ENCODE measurements around the gene EIF4G3.

DNA sequence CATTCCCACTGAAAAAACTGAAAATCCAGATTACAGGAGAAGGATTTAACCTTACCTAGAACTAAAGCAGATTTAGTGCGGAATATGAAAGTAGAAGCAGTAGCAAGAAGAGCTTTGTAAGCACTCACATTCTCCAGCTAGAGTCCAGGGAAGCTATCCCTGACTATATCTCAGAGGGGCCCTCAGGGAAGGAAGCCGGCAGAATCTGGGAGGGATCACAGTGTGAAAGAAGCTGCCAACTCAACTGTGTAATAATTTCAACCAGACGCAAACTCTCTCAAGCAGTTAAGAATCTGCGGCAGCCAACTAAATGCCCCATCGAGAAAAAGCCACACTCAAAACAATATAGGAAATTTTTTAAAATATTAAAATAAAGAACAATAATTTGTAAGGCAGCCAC is 163.8 kb downstream of the EIF4G3 start:
- TF ChIP-seq MYC (IDR thresholded peaks at IDR 0.05; ENCODE audit: insufficient read depth, insufficient read length, insufficient replicate concordance, low read length, severe bottlenecking) = no peak
- no peak for TF ChIP-seq ZNF207 (IDR thresholded peaks at IDR 0.05; ENCODE audit: borderline replicate concordance)
- no peak for TF ChIP-seq ZBTB11 (CRISPR knock-in tag; IDR thresholded peaks at IDR 0.05)
- TF ChIP-seq, protein P1, sequence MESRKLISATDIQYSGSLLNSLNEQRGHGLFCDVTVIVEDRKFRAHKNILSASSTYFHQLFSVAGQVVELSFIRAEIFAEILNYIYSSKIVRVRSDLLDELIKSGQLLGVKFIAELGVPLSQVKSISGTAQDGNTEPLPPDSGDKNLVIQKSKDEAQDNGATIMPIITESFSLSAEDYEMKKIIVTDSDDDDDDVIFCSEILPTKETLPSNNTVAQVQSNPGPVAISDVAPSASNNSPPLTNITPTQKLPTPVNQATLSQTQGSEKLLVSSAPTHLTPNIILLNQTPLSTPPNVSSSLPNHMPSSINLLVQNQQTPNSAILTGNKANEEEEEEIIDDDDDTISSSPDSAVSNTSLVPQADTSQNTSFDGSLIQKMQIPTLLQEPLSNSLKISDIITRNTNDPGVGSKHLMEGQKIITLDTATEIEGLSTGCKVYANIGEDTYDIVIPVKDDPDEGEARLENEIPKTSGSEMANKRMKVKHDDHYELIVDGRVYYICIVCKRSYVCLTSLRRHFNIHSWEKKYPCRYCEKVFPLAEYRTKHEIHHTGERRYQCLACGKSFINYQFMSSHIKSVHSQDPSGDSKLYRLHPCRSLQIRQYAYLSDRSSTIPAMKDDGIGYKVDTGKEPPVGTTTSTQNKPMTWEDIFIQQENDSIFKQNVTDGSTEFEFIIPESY (IDR thresholded peaks at IDR 0.05) = no peak
- TF ChIP-seq CTCF (IDR thresholded peaks at IDR 0.05 in 2 of 3, conservative IDR thresholded peaks at IDR 0.05 in 1 of 3; ENCODE audit: control insufficient read depth in 2 of 3, extremely low read depth in 1 of 3, insufficient read depth in 1 of 3, low read depth in 3 of 3, low read length in 3 of 3) = no peak
- no peak for TF ChIP-seq EP300 (IDR thresholded peaks at IDR 0.05; ENCODE audit: borderline replicate concordance in 1 of 2, control insufficient read depth in 1 of 2, low read depth in 2 of 2, low read length in 2 of 2)
- TF ChIP-seq EZH2 (IDR thresholded peaks at IDR 0.05; ENCODE audit: borderline replicate concordance, control insufficient read depth, low read depth, low read length) = no peak
- no peak for TF ChIP-seq POLR2AphosphoS5 (IDR thresholded peaks at IDR 0.05; ENCODE audit: low read length)
- TF ChIP-seq SPI1 (IDR thresholded peaks at IDR 0.05; ENCODE audit: borderline replicate concordance, insufficient read depth, low read depth, low read length) = no peak
- TF ChIP-seq RFX5 (IDR thresholded peaks at IDR 0.05; ENCODE audit: low read depth, low read length) = no peak

Data from GM12878 (cell line).